ENCODE results near the gene TM2D3. TPM values are rescaled to one million over a fixed set of nuclear protein-coding genes. Genes with fewer than 3 reads are reported as not detected.

TM2D3 gene
- total and polyA plus RNA-seq, 2 donors from 2014 or later, result 47.9 to 48.7 TPM

GRCh38 chr15:101684877-101685276 lies 32.7 kb upstream of the TM2D3 start:
- no peak overlapping the region for H3K9ac ChIP-seq (ENCODE audit: low read length in 3 of 3)
- no peak overlapping the region for H3K27ac ChIP-seq (ENCODE audit: low read depth in 2 of 2, low read length in 2 of 2)
- DNase-seq, result no peak
- no peak for TF ChIP-seq CTCF (IDR thresholded peaks at IDR 0.05; ENCODE audit: borderline replicate concordance, extremely low read depth, insufficient read depth)
- no peak overlapping the region for H3K4me3 ChIP-seq (ENCODE audit: low read length in 3 of 3)
- peaks cover 0 to 29% (median 7%) of the 10 kb centered on the region in 3 donors for H3K36me3 ChIP-seq (ENCODE audit: control insufficient read depth in 2 of 3, insufficient read depth in 3 of 3, low read length in 3 of 3)
- no peaks in the 10 kb centered on the region for H3K27me3 ChIP-seq (ENCODE audit: control insufficient read depth, insufficient read depth, low read length)
- intact Hi-C loops (cut with DNase I), result no loop called here
- no peaks in the 10 kb centered on the region for H3K9me3 ChIP-seq (ENCODE audit: control insufficient read depth in 2 of 3, insufficient read depth in 1 of 3, low read length in 3 of 3)
- H3K4me1 ChIP-seq (ENCODE audit: control insufficient read depth in 2 of 3, insufficient read depth in 2 of 3, low read depth in 1 of 3, low read length in 3 of 3), result no peaks in the 10 kb centered on the region
- FAIRE-seq, result no peak

- Histone ChIP-seq H3K27me3 (ENCODE audit: control insufficient read depth, insufficient read depth, low read length) (no peaks in the 10 kb centered on the region), H3K4me1 (ENCODE audit: control insufficient read depth in 2 of 3, insufficient read depth in 2 of 3, low read depth in 1 of 3, low read length in 3 of 3) (no peaks in the 10 kb centered on the region), H3K4me3 (ENCODE audit: low read length in 3 of 3) (no peak overlapping the region), H3K27ac (ENCODE audit: low read depth in 2 of 2, low read length in 2 of 2) (no peak overlapping the region), H3K9ac (ENCODE audit: low read length in 3 of 3) (no peak overlapping the region), H3K9me3 (ENCODE audit: control insufficient read depth in 2 of 3, insufficient read depth in 1 of 3, low read length in 3 of 3) (no peaks in the 10 kb centered on the region), H3K36me3 (ENCODE audit: control insufficient read depth in 2 of 3, insufficient read depth in 3 of 3, low read length in 3 of 3) (peaks cover 0 to 29% (median 6%) of the 10 kb centered on the region in 3 donors)
- FAIRE-seq (no peak), DNase-seq (no peak)
- TF ChIP-seq CTCF (IDR thresholded peaks at IDR 0.05; ENCODE audit: borderline replicate concordance, extremely low read depth, insufficient read depth), result no peak
- intact Hi-C loops (cut with DNase I), result no loop called here
Measured at GRCh38 chr15:101684384-101684783, 32.2 kb upstream of the TM2D3 start.

- H3K27me3 ChIP-seq (ENCODE audit: control insufficient read depth, insufficient read depth, low read length), result no peaks in the 10 kb centered on the region
- FAIRE-seq (no peak), DNase-seq (peak in 2 of 5 donors; percentile 1 to 18)
- H3K4me1 ChIP-seq (ENCODE audit: control insufficient read depth in 2 of 3, insufficient read depth in 2 of 3, low read depth in 1 of 3, low read length in 3 of 3), result no peaks in the 10 kb centered on the region
- TF ChIP-seq CTCF (IDR thresholded peaks at IDR 0.05; ENCODE audit: borderline replicate concordance, extremely low read depth, insufficient read depth), result no peak
- no peak overlapping the region for H3K9ac ChIP-seq (ENCODE audit: low read length in 3 of 3)
- intact Hi-C loops (cut with DNase I), result no loop called here
- H3K36me3 ChIP-seq (ENCODE audit: control insufficient read depth in 2 of 3, insufficient read depth in 3 of 3, low read length in 3 of 3), result peaks cover 0 to 33% (median 8%) of the 10 kb centered on the region in 3 donors
- H3K27ac ChIP-seq (ENCODE audit: low read depth in 2 of 2, low read length in 2 of 2), result no peak overlapping the region
- no peak overlapping the region for H3K4me3 ChIP-seq (ENCODE audit: low read length in 3 of 3)
- no peaks in the 10 kb centered on the region for H3K9me3 ChIP-seq (ENCODE audit: control insufficient read depth in 2 of 3, insufficient read depth in 1 of 3, low read length in 3 of 3)
Measured at GRCh38 chr15:101679806-101680205, 27.6 kb upstream of the TM2D3 start.

GRCh38 chr15:101676921-101677329 lies 24.7 kb upstream of the TM2D3 start:
- peaks cover 0 to 27% (median 17%) of the 10 kb centered on the region in 3 donors for H3K36me3 ChIP-seq (ENCODE audit: control insufficient read depth in 2 of 3, insufficient read depth in 3 of 3, low read length in 3 of 3)

More at GRCh38 chr15:101676921-101677329, 24.7 kb upstream of the TM2D3 start:
- FAIRE-seq, result no peak
- H3K27ac ChIP-seq (ENCODE audit: low read depth in 2 of 2, low read length in 2 of 2), result no peak overlapping the region
- H3K4me3 ChIP-seq (ENCODE audit: low read length in 3 of 3), result no peak overlapping the region
- DNase-seq, result no peak
- no peak overlapping the region for H3K9ac ChIP-seq (ENCODE audit: low read length in 3 of 3)
- H3K9me3 ChIP-seq (ENCODE audit: control insufficient read depth in 2 of 3, insufficient read depth in 1 of 3, low read length in 3 of 3), result no peaks in the 10 kb centered on the region
- TF ChIP-seq CTCF (IDR thresholded peaks at IDR 0.05; ENCODE audit: borderline replicate concordance, extremely low read depth, insufficient read depth), result no peak
- no peaks in the 10 kb centered on the region for H3K4me1 ChIP-seq (ENCODE audit: control insufficient read depth in 2 of 3, insufficient read depth in 2 of 3, low read depth in 1 of 3, low read length in 3 of 3)
- intact Hi-C loops (cut with DNase I), result no loop called here
- H3K27me3 ChIP-seq (ENCODE audit: control insufficient read depth, insufficient read depth, low read length), result no peaks in the 10 kb centered on the region
